Activated naive CD8-positive, alpha-beta T cell treated with anti-CD3 and anti-CD28 coated beads for 36 hours (primary cell): ENCODE measurements around the gene GPR152. TPM values are rescaled to one million over a fixed set of nuclear protein-coding genes. Genes with fewer than 3 reads are reported as not detected.

Source experiments
- DNase-seq: peaks from one replicate; pipeline ENCODE4 v3.0.0; 2021
- H3K27ac Mint-ChIP-seq: one replicate; pipeline ENCODE4 v1.8.0; 2022; ENCODE audit warnings: mild to moderate bottlenecking, moderate library complexity, mixed read lengths
- H3K27me3 Mint-ChIP-seq: one replicate; pipeline ENCODE4 v1.8.0; 2022; ENCODE audit warnings: mild to moderate bottlenecking, mixed read lengths
- H3K36me3 Mint-ChIP-seq: one replicate; pipeline ENCODE4 v1.8.0; 2021; ENCODE audit warnings: mild to moderate bottlenecking, mixed read lengths
- H3K4me1 Mint-ChIP-seq: one replicate; pipeline ENCODE4 v1.8.0; 2021; ENCODE audit warnings: mixed read lengths
- H3K4me3 Mint-ChIP-seq: one replicate; pipeline ENCODE4 v1.8.0; 2022; ENCODE audit warnings: mild to moderate bottlenecking, moderate library complexity, mixed read lengths
- H3K9me3 Mint-ChIP-seq: one replicate; pipeline ENCODE4 v1.8.0; 2022; ENCODE audit warnings: mixed read lengths
- total RNA-seq, 2 experiments: library from RNA; stranded (reverse); gene quantifications; one replicate each; pipeline ENCODE4 v1.2.3, GENCODE V29; 2021

Gene GPR152
- not detected for total RNA-seq

GRCh38 chr11:67452141-67452952 is at the start of gene GPR152:
GPR152 (minus strand) TSS chr11:67452729; CDS start chr11:67452724, 5 bp downstream.
- Mint-ChIP-seq H3K27ac (no peak within 1 kb of the TSS), H3K36me3 (no peaks in the 10 kb centered on the region), H3K4me3 (no peak within 1 kb of the TSS), H3K27me3 (no peaks in the 10 kb centered on the region), H3K9me3 (no peaks in the 10 kb centered on the region), H3K4me1 (peaks cover 10% of the 10 kb centered on the region)
- DNase-seq: no peak

GRCh38 chr11:67501854-67502253 is 49.3 kb upstream of the GPR152 start:
- Mint-ChIP-seq H3K9me3 (no peaks in the 10 kb centered on the region), H3K27me3 (no peaks in the 10 kb centered on the region), H3K4me1 (peaks cover 37% of the 10 kb centered on the region), H3K4me3 (no peak overlapping the region), H3K36me3 (peaks cover 23% of the 10 kb centered on the region), H3K27ac (no peak overlapping the region)
- DNase-seq: no peak

- H3K4me3 Mint-ChIP-seq: no peak overlapping the region
Measured at GRCh38 chr11:67500831-67501715, 48.5 kb upstream of the GPR152 start.

GRCh38 chr11:67500484-67500821 is 47.9 kb upstream of the GPR152 start:
- no peak for DNase-seq
- Mint-ChIP-seq H3K4me1 (peaks cover 23% of the 10 kb centered on the region), H3K4me3 (no peak overlapping the region), H3K9me3 (no peaks in the 10 kb centered on the region), H3K27ac (no peak overlapping the region), H3K27me3 (no peaks in the 10 kb centered on the region), H3K36me3 (peaks cover 17% of the 10 kb centered on the region)

More at GRCh38 chr11:67500831-67501715, 48.5 kb upstream of the GPR152 start:
- no peak for DNase-seq
- peak overlapping the region; percentile 42 for H3K27ac Mint-ChIP-seq
- H3K36me3 Mint-ChIP-seq: peaks cover 17% of the 10 kb centered on the region
- H3K27me3 Mint-ChIP-seq: no peaks in the 10 kb centered on the region
- H3K4me1 Mint-ChIP-seq: peaks cover 29% of the 10 kb centered on the region
- no peaks in the 10 kb centered on the region for H3K9me3 Mint-ChIP-seq

- no peak overlapping the region for H3K4me3 Mint-ChIP-seq
- peaks cover 22% of the 10 kb centered on the region for H3K4me1 Mint-ChIP-seq
- H3K9me3 Mint-ChIP-seq: no peaks in the 10 kb centered on the region
- no peaks in the 10 kb centered on the region for H3K27me3 Mint-ChIP-seq
- peaks cover 17% of the 10 kb centered on the region for H3K36me3 Mint-ChIP-seq
- no peak overlapping the region for H3K27ac Mint-ChIP-seq
- no peak for DNase-seq
Measured at GRCh38 chr11:67499808-67500483, 47.4 kb upstream of the GPR152 start.

GRCh38 chr11:67498544-67498972 is 46.0 kb upstream of the GPR152 start:
- H3K4me1 Mint-ChIP-seq: peaks cover 20% of the 10 kb centered on the region
- no peak for DNase-seq
- no peak overlapping the region for H3K27ac Mint-ChIP-seq
- no peaks in the 10 kb centered on the region for H3K9me3 Mint-ChIP-seq
- H3K36me3 Mint-ChIP-seq: peaks cover 17% of the 10 kb centered on the region
- H3K27me3 Mint-ChIP-seq: no peaks in the 10 kb centered on the region
- H3K4me3 Mint-ChIP-seq: no peak overlapping the region

- Mint-ChIP-seq H3K36me3 (peaks cover 14% of the 10 kb centered on the region), H3K9me3 (no peaks in the 10 kb centered on the region), H3K27me3 (no peaks in the 10 kb centered on the region), H3K4me1 (peaks cover 14% of the 10 kb centered on the region), H3K4me3 (no peak overlapping the region), H3K27ac (no peak overlapping the region)
- no peak for DNase-seq
Measured at GRCh38 chr11:67497656-67498291, 45.2 kb upstream of the GPR152 start.

GRCh38 chr11:67496113-67496512 is 43.6 kb upstream of the GPR152 start:
- Mint-ChIP-seq H3K4me1 (peaks cover 7% of the 10 kb centered on the region), H3K27ac (no peak overlapping the region), H3K4me3 (no peak overlapping the region), H3K9me3 (no peaks in the 10 kb centered on the region), H3K27me3 (no peaks in the 10 kb centered on the region), H3K36me3 (peaks cover 10% of the 10 kb centered on the region)
- DNase-seq: no peak

GRCh38 chr11:67495234-67496005 is 42.9 kb upstream of the GPR152 start:
- H3K27ac Mint-ChIP-seq: no peak overlapping the region
- H3K27me3 Mint-ChIP-seq: no peaks in the 10 kb centered on the region
- no peak overlapping the region for H3K4me3 Mint-ChIP-seq
- H3K9me3 Mint-ChIP-seq: no peaks in the 10 kb centered on the region
- no peak for DNase-seq
- peaks cover 3% of the 10 kb centered on the region for H3K36me3 Mint-ChIP-seq
- peaks cover under 1% of the 10 kb centered on the region for H3K4me1 Mint-ChIP-seq

- peaks cover 6% of the 10 kb centered on the region for H3K36me3 Mint-ChIP-seq
- H3K9me3 Mint-ChIP-seq: no peaks in the 10 kb centered on the region
- no peak overlapping the region for H3K27ac Mint-ChIP-seq
- no peak for DNase-seq
- no peaks in the 10 kb centered on the region for H3K27me3 Mint-ChIP-seq
- no peak overlapping the region for H3K4me3 Mint-ChIP-seq
- peaks cover 3% of the 10 kb centered on the region for H3K4me1 Mint-ChIP-seq
Measured at GRCh38 chr11:67494371-67495233, 42.1 kb upstream of the GPR152 start.

- peaks cover 7% of the 10 kb centered on the region for H3K4me1 Mint-ChIP-seq
- no peak overlapping the region for H3K27ac Mint-ChIP-seq
- H3K27me3 Mint-ChIP-seq: no peaks in the 10 kb centered on the region
- H3K4me3 Mint-ChIP-seq: no peak overlapping the region
- no peaks in the 10 kb centered on the region for H3K9me3 Mint-ChIP-seq
- peaks cover 6% of the 10 kb centered on the region for H3K36me3 Mint-ChIP-seq
- DNase-seq: no peak
Measured at GRCh38 chr11:67493548-67494370, 41.2 kb upstream of the GPR152 start.

GRCh38 chr11:67492801-67493547 is 40.4 kb upstream of the GPR152 start:
- Mint-ChIP-seq H3K4me3 (no peak overlapping the region), H3K4me1 (peaks cover 15% of the 10 kb centered on the region), H3K27me3 (no peaks in the 10 kb centered on the region), H3K9me3 (no peaks in the 10 kb centered on the region), H3K36me3 (peaks cover 13% of the 10 kb centered on the region), H3K27ac (no peak overlapping the region)
- peak; percentile 42 for DNase-seq
